Retina (tissue), 1 donor: ENCODE measurements around the gene FRY.

ENCODE experiments used
- DNase-seq: peaks from one replicate; pipeline ENCODE4 v3.0.0-alpha.2; 2016

Gene FRY

GRCh38 chr13:32187651-32188050 is 156.1 kb downstream of the FRY start:
- no peak for DNase-seq

DNA sequence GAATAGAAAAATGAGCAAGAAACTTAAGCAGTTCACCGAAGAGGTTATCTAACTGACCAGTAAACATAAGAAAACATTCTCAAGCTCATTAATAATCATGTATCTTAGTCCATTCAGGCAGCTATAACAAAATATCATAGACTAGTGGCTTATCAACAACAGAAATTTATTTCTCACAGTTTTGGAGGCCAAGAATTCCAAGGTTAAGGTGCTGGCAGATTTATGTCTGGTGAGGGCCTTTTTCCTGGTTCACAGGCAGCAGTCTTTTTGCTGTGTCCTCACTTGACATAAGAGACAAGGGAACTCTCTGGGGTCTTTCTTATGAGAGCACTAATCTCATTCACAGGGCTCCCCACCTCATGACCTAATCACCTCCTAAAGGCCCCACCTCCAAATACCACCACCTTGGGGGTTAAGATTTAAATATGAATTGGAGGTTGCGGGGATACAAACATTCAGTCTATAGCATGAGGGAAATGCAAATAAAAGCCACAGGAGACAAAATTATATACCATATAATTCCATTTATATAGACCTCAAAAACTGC is 160.0 kb downstream of the FRY start:
- DNase-seq: no peak

DNA sequence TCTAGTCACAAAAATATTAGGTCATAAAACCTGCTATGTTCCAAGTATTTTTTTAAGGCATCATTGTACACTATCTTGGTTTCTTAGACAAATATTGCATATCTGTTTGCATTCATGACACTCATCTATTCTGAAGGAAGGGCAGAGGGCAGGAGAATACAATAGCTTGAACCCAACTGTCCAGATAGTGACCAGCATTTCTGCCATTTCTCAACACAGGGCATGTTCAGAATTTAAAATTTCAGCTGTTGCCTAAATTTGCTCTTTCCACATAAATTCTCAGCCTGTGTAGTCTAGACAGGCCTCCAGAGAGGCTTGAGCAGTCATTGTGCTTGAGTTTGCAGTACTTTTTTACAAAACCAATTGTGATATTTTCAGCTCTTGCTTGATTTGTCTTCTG is 164.1 kb downstream of the FRY start:
- DNase-seq: no peak

GRCh38 chr13:32199168-32199567 is 167.6 kb downstream of the FRY start:
- DNase-seq: no peak

DNA sequence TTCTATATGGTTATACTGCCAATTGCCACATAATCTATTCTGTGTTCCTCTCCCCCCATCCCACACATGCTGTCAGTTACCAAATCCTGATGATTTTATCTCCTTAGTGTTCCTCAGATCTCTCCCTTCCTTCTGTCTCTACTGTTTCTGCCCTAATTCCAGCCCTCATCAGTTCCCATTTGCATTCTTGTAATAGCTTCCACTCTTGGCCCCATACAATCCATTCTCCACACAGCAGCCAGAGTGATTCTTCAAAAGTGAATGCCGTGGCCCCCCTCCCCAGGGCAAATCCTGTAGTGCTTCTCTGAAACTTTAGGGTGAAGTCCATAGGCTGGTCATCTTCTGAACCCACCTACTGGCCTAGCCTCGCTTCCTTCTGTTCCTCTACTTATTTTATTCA is 169.2 kb downstream of the FRY start:
- no peak for DNase-seq

DNA sequence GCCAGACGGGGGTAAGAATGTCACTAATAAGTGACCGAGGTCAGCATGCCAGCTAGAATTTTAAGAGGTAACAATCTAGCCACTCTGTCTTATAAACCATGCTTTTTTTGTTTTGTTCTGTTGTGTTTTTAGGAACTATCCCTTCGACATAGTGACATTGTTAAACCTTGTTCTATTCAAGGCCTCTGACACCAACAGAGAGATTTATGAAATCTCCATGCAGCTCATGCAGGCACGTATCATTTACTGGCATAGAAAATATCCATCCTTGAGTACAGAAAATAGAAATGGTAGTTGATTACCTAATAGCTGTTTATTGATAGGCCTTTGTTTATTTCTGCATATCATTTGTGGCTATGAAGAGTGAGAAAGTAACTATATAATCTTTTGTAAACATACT is 170.2 kb downstream of the FRY start:
- no peak for DNase-seq

GRCh38 chr13:32202268-32202667 is 170.7 kb downstream of the FRY start:
- no peak for DNase-seq

DNA sequence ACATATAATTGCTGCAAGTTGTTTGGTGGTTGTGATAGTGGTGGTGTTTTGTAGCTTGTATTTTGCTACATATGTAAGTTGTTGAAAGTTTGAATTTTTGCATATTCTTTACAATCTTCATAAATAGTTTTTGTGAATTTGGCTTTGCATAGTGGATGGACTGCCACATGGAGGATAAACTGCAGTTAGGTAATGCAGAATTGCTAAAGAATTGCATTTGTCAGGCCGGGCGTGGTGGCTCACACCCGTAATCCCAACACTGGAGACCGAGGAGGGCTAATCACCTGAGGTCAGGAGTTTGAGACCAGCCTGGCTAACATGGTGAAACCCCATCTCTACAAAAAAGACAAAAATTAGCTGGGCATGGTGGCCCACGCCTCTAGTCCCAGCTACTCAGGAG is 171.6 kb downstream of the FRY start:
- no peak for DNase-seq

- no peak for DNase-seq
Measured at GRCh38 chr13:32203736-32204135, 172.2 kb downstream of the FRY start.

- peak; percentile 3 for DNase-seq
Measured at GRCh38 chr13:32205431-32206096, 174.0 kb downstream of the FRY start.

DNA sequence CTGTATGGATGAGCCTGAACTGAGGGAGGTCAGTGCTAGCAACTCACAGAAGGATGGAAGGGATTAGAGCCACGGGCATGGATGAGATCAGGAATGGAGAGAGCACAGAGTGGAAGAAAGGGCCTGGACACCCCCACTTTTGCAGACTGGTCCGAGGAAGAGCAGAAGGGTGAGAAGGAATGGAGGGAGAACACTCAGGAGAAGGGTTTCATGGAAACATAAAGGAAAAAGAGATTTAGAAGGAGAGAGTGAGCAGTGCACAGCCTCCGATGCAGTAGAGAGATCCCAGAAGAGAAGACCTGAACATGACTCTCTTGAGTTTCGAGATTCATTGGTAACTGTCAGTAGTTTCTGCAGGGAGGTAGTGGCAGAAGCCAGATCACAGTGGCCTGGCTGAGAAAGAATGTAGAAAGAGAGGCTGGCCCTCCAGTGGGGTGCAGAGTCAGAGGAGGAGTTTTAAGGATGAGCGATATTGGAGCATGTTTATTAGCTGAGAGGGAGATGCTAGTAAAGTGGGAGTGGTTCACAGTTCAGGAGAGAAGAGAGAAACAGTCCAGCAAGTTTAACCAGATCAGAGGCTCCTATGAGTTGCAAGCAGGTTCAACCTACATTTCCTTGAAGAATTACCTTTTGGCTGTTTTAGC is 174.6 kb downstream of the FRY start:
- DNase-seq: peak; percentile 25

- no peak for DNase-seq
Measured at GRCh38 chr13:32208860-32209259, 177.3 kb downstream of the FRY start.

DNA sequence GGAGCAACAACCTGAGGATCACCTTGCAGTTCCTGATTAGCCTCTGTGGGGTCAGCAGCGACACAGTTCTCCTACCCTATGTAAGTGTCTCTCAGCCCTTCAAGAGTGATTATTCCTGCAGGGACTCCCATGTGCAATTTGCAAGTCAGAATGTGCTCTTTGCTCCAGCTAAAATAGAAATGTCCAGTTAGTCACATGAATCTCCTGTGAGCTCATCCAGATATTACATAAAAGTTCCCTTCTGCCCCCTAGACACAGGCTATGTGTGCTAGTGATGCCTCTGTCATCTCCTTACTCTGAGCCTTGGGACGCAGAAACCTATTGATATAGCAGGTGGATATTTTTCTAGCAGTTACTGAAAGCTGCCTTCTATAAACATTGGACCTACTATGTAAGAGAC is 178.1 kb downstream of the FRY start:
- no peak for DNase-seq

DNA sequence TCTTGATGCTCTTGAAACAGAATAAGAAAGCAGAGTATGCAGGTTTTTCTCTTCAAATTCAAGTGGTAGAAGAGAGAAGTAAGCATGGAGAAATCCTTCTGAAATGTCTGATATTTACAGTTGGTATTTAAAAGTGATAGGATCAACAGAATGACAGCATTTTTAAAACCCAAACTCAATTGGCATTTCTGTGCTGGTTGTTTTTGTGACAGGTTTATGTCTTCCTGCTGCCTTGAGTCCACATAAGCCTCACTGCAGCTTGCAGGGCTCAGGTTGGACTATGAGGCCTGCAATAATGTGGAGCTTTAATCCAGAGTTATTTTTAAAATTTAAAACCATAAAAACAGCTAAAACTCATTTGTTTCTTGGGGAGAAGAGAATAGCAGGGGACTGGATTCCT is 178.5 kb downstream of the FRY start:
- no peak for DNase-seq

GRCh38 chr13:32211813-32212212 is 180.2 kb downstream of the FRY start:
- DNase-seq: no peak

DNA sequence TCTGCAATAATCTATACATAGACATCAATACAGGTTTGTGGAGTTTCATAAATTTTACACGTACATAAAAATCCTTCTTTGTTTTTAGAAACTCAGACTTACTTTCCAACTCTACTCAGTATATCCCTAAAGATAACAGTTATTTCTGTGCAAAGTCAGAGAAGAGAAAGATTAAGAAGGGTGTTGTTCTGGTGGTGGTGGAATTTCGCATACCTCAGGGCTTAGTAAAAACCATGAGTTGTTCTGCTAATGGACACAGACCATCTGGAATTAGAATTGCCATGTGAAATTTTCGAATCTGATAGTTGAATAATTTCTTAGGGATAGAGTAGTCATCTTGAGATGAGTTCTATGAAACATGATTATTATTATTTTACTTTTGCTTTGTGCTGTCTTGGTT is 180.8 kb downstream of the FRY start:
- no peak for DNase-seq

DNA sequence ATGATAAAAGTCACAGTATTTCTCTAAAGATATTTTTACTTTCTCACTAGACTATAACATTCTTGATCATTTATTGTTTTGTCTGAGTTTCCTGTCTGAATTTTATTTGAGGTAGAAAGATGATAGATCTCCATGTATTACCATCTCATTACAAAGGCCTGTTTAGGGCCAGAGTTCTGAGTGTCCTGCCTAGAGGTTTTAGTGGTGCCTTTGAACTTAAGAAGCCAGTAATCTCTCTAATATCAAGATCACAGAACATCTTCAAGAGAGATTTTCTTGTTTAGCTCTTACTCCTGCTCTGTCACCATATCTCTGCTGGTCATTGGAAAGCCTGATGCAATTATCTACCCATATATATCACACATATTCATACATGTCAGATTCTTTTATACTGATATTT is 182.1 kb downstream of the FRY start:
- DNase-seq: no peak

- no peak for DNase-seq
Measured at GRCh38 chr13:32214071-32214470, 182.5 kb downstream of the FRY start.

- DNase-seq: no peak
Measured at GRCh38 chr13:32216281-32216680, 184.7 kb downstream of the FRY start.

GRCh38 chr13:32222046-32222676 is 190.6 kb downstream of the FRY start:
- no peak for DNase-seq

DNA sequence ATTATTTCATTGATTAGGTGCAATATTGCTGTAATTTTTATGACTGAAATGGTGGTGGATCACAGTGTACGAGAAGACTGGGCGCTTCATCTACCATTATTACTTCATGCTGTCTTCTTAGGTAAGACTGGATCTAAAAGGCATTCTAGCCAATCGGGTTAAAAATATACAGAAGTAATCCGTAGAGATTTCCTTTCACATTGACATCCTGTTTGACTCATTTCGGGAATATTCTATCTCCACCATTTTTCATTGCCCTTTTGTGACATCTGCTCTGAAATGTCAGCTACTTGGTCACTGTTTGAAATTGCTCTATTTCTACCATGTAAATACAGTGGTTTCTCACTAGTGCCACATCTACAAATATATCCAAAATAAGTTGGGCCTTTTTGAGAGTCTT is 193.3 kb downstream of the FRY start:
- no peak for DNase-seq

GRCh38 chr13:32225481-32225931 is 193.9 kb downstream of the FRY start:
- DNase-seq: no peak

DNA sequence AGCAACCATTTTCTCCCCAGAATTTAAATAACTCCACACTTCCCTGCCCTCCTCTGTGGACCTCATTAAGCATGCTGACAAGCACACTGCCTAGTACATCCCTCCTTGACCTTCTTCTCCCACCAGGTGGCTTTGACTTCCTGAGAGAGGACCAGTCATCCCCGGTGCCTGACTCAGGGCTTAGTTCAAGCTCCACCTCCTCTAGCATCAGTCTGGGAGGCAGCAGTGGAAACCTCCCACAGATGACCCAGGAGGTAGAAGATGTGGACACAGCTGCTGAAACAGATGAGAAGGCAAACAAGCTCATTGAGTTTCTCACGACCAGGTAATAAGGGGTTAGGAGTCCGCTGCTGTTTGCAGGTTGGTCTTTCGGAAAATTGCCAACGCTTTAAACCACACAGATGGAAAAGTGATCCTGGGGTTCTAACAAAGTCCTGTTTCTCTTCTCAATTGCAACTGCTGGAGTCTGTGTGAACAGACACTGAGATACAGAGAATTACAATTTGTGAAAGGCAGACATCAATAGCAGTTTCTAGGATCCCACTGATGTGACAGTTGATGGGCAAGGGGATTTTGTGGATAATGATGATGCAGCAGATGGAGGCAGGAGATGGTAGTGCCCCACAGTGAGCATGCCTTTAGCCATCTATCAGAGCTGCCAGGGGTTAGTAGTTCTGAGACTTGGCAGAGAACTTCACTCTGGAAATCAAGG is 196.9 kb downstream of the FRY start:
- no peak for DNase-seq

DNA sequence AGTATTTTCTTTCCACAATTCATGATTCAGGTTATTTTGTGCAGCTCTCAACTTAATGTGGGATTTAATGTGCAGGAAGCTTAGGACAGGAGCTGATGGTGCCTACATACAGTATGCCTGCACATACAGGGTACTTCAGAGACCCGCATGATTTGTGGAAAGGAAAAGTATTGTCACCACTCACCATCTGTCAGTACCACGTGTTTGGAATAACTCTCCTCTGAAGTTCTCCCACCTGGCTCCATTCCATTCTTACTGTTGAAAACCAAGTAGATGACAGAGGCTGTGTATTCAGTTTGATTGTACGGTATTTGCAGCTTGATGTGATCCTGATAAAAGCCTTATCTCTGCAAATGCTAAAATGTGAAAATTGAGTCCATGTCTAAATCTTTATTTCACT is 197.9 kb downstream of the FRY start:
- no peak for DNase-seq
